ENCODE results near the gene MEIS2.

MEIS2 gene

GRCh38 chr15:36944442-36944841 lies 155.9 kb downstream of the MEIS2 start:
- TF ChIP-seq CTCF (IDR thresholded peaks at IDR 0.05; ENCODE audit: insufficient read depth, low read length, poor library complexity, severe bottlenecking): no peak
- H3K27me3 ChIP-seq (replicated peaks; ENCODE audit: control insufficient read depth, insufficient read depth, low read length): no peaks in the 10 kb centered on the region
- no peak overlapping the region for H3K4me3 ChIP-seq (replicated peaks; ENCODE audit: low read depth, low read length)
- DNase-seq (ENCODE audit: extremely low read depth, insufficient read length): no peak
- H3K36me3 ChIP-seq (ENCODE audit: control insufficient read depth, insufficient read depth, low read length): no peaks in the 10 kb centered on the region

- H3K36me3 ChIP-seq (ENCODE audit: control insufficient read depth, insufficient read depth, low read length): no peaks in the 10 kb centered on the region
- DNase-seq (ENCODE audit: extremely low read depth, insufficient read length): no peak
- no peaks in the 10 kb centered on the region for H3K27me3 ChIP-seq (replicated peaks; ENCODE audit: control insufficient read depth, insufficient read depth, low read length)
- TF ChIP-seq CTCF (IDR thresholded peaks at IDR 0.05; ENCODE audit: insufficient read depth, low read length, poor library complexity, severe bottlenecking): no peak
- H3K4me3 ChIP-seq (replicated peaks; ENCODE audit: low read depth, low read length): no peak overlapping the region
Observed at GRCh38 chr15:36943508-36944361, 156.6 kb downstream of the MEIS2 start.

- Histone ChIP-seq H3K27me3 (replicated peaks; ENCODE audit: control insufficient read depth, insufficient read depth, low read length) (no peaks in the 10 kb centered on the region), H3K36me3 (ENCODE audit: control insufficient read depth, insufficient read depth, low read length) (no peaks in the 10 kb centered on the region), H3K4me3 (replicated peaks; ENCODE audit: low read depth, low read length) (no peak overlapping the region)
- DNase-seq (ENCODE audit: extremely low read depth, insufficient read length): no peak
- no peak for TF ChIP-seq CTCF (IDR thresholded peaks at IDR 0.05; ENCODE audit: insufficient read depth, low read length, poor library complexity, severe bottlenecking)
Observed at GRCh38 chr15:36942248-36942827, 158.0 kb downstream of the MEIS2 start.

- DNase-seq (ENCODE audit: extremely low read depth, insufficient read length): no peak
- H3K36me3 ChIP-seq (ENCODE audit: control insufficient read depth, insufficient read depth, low read length): no peaks in the 10 kb centered on the region
- no peaks in the 10 kb centered on the region for H3K27me3 ChIP-seq (replicated peaks; ENCODE audit: control insufficient read depth, insufficient read depth, low read length)
- no peak overlapping the region for H3K4me3 ChIP-seq (replicated peaks; ENCODE audit: low read depth, low read length)
- TF ChIP-seq CTCF (IDR thresholded peaks at IDR 0.05; ENCODE audit: insufficient read depth, low read length, poor library complexity, severe bottlenecking): no peak
Observed at GRCh38 chr15:36941798-36942197, 158.6 kb downstream of the MEIS2 start.

- Histone ChIP-seq H3K36me3 (ENCODE audit: control insufficient read depth, insufficient read depth, low read length) (no peaks in the 10 kb centered on the region), H3K27me3 (replicated peaks; ENCODE audit: control insufficient read depth, insufficient read depth, low read length) (no peaks in the 10 kb centered on the region), H3K4me3 (replicated peaks; ENCODE audit: low read depth, low read length) (no peak overlapping the region)
- no peak for TF ChIP-seq CTCF (IDR thresholded peaks at IDR 0.05; ENCODE audit: insufficient read depth, low read length, poor library complexity, severe bottlenecking)
- no peak for DNase-seq (ENCODE audit: extremely low read depth, insufficient read length)
Observed at GRCh38 chr15:36940636-36941260, 159.6 kb downstream of the MEIS2 start.

Measured in GM06990 (cell line).